Esophagus muscularis mucosa (tissue), 4 donors: ENCODE results near the gene CTAG1A. TPM values are rescaled to one million over a fixed set of nuclear protein-coding genes. Genes with fewer than 3 reads are reported as not detected.
A peak's percentile ranks its signal among the peaks of the same experiment; 100 is the strongest.
"Not testable (repeated sequence)": the region's sequence is repeated elsewhere in the genome, so short reads cannot be mapped to it uniquely, and the experiment has no call there.

ENCODE experiments used
- DNase-seq: peaks from one replicate; pipeline ENCODE4 v3.0.0-alpha.2; 2017; ENCODE audit errors: extremely low spot score
- H3K27ac ChIP-seq, 4 donors: fragments of 200-600 bp; sonication (generic); replicated peaks in 1 of 4; 1 replicate in 3 of 4; 2 replicates in 1 of 4; pipeline ENCODE4 v1.5.1; 2016 to 2019; ENCODE audit warnings: mild to moderate bottlenecking in 1 of 4
- H3K27me3 ChIP-seq, 4 donors: fragments of 200-600 bp; sonication (generic); one replicate each; pipeline versions ENCODE4 v1.5.1 to v1.6.0; 2016 to 2019
- H3K36me3 ChIP-seq, 4 donors: fragments of 200-600 bp; sonication (generic); one replicate each; pipeline ENCODE4 v1.5.1; 2016 to 2019
- H3K4me1 ChIP-seq, 4 donors: fragments of 200-600 bp; sonication (generic); one replicate each; pipeline ENCODE4 v1.5.1; 2016 to 2019
- H3K4me3 ChIP-seq, 4 donors: fragments of 200-600 bp; sonication (generic); 1 replicate in 2 of 4; 2 replicates in 2 of 4; pipeline ENCODE4 v1.5.1; 2016 to 2019; ENCODE audit warnings: mild to moderate bottlenecking in 4 of 4, moderate library complexity in 1 of 4
- H3K9me3 ChIP-seq, 4 donors: fragments of 200-600 bp; sonication (generic); 1 replicate in 3 of 4; 2 replicates in 1 of 4; pipeline ENCODE4 v1.5.1; 2016 to 2019
- CTCF ChIP-seq, 3 experiments: fragments of 200-600 bp in 2 of 3; fragments of 450-650 bp in 1 of 3; sonication (generic) in 2 of 3; IDR thresholded peaks; one replicate each; pipeline ENCODE4 v1.5.1; 2017 to 2019; ENCODE audit warnings: antibody characterized with exemption in 3 of 3, mild to moderate bottlenecking in 2 of 3, moderate library complexity in 1 of 3
- EP300 ChIP-seq: sonication (generic); formaldehyde crosslinking; IDR thresholded peaks from one replicate; pipeline ENCODE4 v1.6.1; 2017; ENCODE audit warnings: antibody characterized with exemption
- POLR2A ChIP-seq: fragments of 450-650 bp; IDR thresholded peaks from one replicate; pipeline ENCODE4 v1.6.1; 2017; ENCODE audit warnings: antibody characterized with exemption, moderate library complexity, mild to moderate bottlenecking, low read depth
- POLR2AphosphoS5 ChIP-seq, 2 donors: sonication (generic); formaldehyde crosslinking; IDR thresholded peaks; one replicate each; pipeline ENCODE4 v1.6.1; 2017; ENCODE audit warnings: antibody characterized with exemption in 2 of 2
- WGBS: methylation state at CpG from one replicate; pipeline ENCODE4 v1.1.5; 2018; 5-methylcytosine and 5-hydroxymethylcytosine counted together
- intact Hi-C: fragments of 100-400 bp; cut with DNase I; formaldehyde crosslinking; loops from one replicate; pipeline ENCODE4 v1.15.1; 2023
- total RNA-seq, 4 donors: library from RNA; depleted of rRNA; stranded (reverse); fragments of >200 nt; gene quantifications; one replicate each; pipeline versions ENCODE4 v1.1.0 to v1.2.1, GENCODE V29; 2016

The CTAG1A gene
- total RNA-seq, 4 donors from 2014 or later: not detected

DNA sequence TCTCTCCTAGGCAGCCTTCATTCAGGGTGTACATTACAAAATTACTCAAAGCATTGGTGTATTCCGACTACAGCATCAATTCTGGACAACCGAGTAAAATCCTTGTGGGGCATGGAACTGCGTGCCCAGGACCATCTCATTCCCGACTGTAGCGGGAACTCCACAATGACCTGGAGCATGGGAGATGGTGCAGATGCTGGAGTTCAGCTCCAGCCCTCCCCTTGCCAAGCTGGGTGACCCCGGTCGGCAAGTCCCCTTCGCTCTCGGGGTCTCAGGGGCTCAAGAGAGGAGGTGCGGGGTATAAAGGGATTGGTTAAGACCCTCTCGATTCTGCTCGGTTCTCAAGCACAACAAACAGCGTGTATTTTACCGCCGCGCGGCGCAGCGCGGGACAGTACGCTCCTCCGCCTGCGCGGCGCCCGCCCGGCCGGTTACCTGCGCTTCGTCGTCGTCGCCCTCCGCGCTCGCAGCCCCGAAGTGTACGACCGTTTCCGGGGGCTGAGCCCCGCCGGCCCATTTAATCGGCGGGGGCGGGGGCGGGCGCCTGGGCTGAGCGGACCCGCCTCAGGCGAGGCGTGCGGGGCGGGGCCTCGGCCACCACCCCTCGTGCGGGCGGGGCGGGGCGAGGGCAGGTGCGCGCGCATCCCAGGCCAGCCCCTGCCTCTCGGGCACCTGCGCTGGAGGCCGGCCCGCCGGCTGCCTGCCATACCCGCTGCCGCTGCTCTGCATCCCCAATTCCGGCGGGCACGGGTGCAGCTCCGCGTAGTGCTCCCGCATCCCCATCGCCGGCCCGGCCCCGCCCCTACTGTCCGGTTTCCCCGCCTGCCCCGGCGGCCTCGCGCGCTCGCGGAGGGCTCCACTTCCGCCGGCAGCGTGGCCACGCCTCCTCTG is 38.3 kb upstream of the CTAG1A start, which contains the start of gene G6PD:
Gene G6PD (minus strand): TSS at position 493 of the 891 bp plus-strand sequence. CDS start 691 bp downstream, outside the sequence.
- no peak for TF ChIP-seq POLR2AphosphoS5 (IDR thresholded peaks at IDR 0.05)
- TF ChIP-seq CTCF (IDR thresholded peaks at IDR 0.05): peak in 1 of 3 experiments; percentile 17
- Histone ChIP-seq H3K9me3 (peaks cover 0 to 4% (median 0%) of the 10 kb centered on the region in 4 donors), H3K4me1 (peaks cover 21 to 55% (median 51%) of the 10 kb centered on the region in 4 donors), H3K36me3 (peaks cover 0 to 7% (median 2%) of the 10 kb centered on the region in 4 donors), H3K4me3 (peak within 1 kb of the TSS; percentile 66 to 85 (median 67)), H3K27me3 (no peaks in the 10 kb centered on the region), H3K27ac (peak within 1 kb of the TSS; percentile 86 to 91 (median 88))
- WGBS: 50% methylated on average over 26 of the region's 92 CpGs
- intact Hi-C loops: no loop called here
- no peak for DNase-seq

DNA sequence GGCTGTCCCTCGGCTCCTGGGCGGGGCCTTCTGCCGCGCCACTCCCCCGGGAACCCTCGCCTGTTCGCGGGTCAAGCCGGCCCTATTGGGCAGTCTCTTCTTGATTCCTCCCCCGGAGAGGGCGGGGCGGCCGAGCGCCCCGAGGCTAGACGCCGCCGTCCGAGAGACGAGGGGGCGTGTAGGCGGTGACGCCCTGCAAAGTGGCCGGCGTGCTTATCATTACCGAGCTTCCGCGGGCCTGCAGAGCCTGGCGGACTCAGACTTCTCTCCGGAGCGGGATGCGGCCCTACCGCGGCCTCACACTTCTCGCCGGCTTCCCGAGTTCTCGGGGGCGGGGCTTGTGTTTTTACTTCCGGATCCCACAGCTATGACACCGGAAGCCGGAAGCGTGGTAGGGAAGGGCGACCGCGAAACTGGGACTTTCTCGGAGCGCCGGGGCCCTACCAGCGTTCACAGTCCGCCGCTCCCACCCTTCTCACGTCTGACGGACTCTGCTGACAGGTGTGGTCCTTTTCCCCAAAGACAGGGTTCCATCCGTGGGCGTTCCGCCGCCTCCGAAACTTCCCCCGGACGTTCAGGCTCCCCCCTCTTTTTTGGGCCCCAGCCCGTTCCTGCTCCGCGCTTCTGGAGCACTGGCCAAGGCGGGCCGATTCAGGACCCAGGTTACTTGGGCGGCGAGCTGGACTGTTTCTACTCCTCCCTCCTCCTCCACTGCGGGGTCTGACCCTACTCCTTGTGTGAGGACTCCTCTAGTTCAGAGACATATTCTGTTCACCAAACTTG is 37.5 kb upstream of the CTAG1A start, which contains the start of gene IKBKG:
Gene IKBKG (plus strand): TSS at position 376 of the 783 bp plus-strand sequence. CDS start 4,383 bp downstream, outside the sequence.
- Histone ChIP-seq H3K4me1 (peaks cover 13 to 47% (median 43%) of the 10 kb centered on the region in 4 donors), H3K27me3 (no peaks in the 10 kb centered on the region), H3K9me3 (peaks cover 0 to 4% (median 0%) of the 10 kb centered on the region in 4 donors), H3K4me3 (peak within 1 kb of the TSS; percentile 66 to 85 (median 67)), H3K36me3 (peaks cover 0 to 7% (median 4%) of the 10 kb centered on the region in 4 donors), H3K27ac (peak within 1 kb of the TSS; percentile 86 to 91 (median 88))
- WGBS: 53% methylated on average over 45 of the region's 69 CpGs
- TF ChIP-seq CTCF (IDR thresholded peaks at IDR 0.05) (no peak), POLR2A (no peak), POLR2AphosphoS5 (IDR thresholded peaks at IDR 0.05) (peak; percentile 38 to 73), EP300 (no peak)
- intact Hi-C loops: no loop called here
- peak; percentile 94 for DNase-seq

DNA sequence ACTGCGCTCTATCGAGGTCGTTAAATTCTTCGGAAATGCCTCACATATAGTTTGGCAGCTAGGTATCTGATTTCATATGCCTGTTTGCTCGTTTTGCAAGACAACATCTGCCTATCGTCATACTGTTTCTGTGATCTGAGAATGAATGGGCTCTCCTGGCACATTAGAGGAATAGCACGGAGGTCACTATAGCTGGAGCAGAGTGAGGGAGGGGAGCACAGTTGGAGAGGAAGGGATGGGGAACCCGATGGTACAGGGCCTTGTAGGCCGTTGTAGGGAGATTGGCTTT is 37.0 kb upstream of the CTAG1A start:
- Histone ChIP-seq H3K9me3 (peaks cover 0 to 4% (median 0%) of the 10 kb centered on the region in 4 donors), H3K27ac (peak overlapping the region; percentile 86 to 91 (median 88)), H3K36me3 (peaks cover 0 to 12% (median 5%) of the 10 kb centered on the region in 4 donors), H3K4me3 (peak overlapping the region; percentile 66 to 85 (median 67)), H3K4me1 (peaks cover 10 to 41% (median 38%) of the 10 kb centered on the region in 4 donors), H3K27me3 (no peaks in the 10 kb centered on the region)
- no peak for DNase-seq
- no peak for TF ChIP-seq POLR2AphosphoS5 (IDR thresholded peaks at IDR 0.05)
- intact Hi-C loops: no loop called here
- WGBS: 60% methylated on average over 9 of the region's 9 CpGs

DNA sequence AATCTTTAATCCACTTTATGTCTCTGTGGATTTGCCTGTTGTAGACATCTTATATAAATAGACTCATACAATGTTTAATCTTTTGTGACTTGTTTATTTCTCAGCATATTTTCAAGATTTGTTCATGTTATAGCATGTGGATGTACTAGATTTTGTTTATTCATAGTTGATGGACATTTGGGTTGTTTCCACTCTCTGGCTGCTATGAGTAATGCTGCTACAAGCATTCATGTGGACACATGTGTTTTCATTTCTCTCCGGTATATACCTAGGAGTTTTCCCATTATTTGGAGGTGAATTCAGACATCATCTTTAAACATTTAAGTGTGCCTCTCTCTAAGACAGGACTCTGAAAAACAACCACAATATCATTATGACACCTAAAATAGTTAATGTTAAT is 35.2 kb upstream of the CTAG1A start:
- intact Hi-C loops: no loop called here
- TF ChIP-seq POLR2AphosphoS5 (IDR thresholded peaks at IDR 0.05) (no peak), EP300 (no peak), CTCF (IDR thresholded peaks at IDR 0.05) (no peak), POLR2A (no peak)
- DNase-seq: no peak
- peaks cover 0 to 23% (median 13%) of the 10 kb centered on the region in 4 donors for H3K36me3 ChIP-seq
- H3K4me1 ChIP-seq: peaks cover 10 to 41% (median 35%) of the 10 kb centered on the region in 4 donors
- peaks cover 0 to 4% (median 0%) of the 10 kb centered on the region in 4 donors for H3K9me3 ChIP-seq
- H3K4me3 ChIP-seq: no peak overlapping the region
- no peaks in the 10 kb centered on the region for H3K27me3 ChIP-seq
- WGBS: 70% methylated on average over 1 of the region's 1 CpG
- H3K27ac ChIP-seq: no peak overlapping the region

GRCh38 chrX:154552112-154552806 is 32.7 kb upstream of the CTAG1A start:
- H3K4me3 ChIP-seq, H3K9me3 ChIP-seq, intact Hi-C loops, DNase-seq, H3K27me3 ChIP-seq, H3K27ac ChIP-seq: not testable (repeated sequence)
- H3K36me3 ChIP-seq: peaks cover 0 to 28% (median 19%) of the 10 kb centered on the region in 4 donors
- H3K4me1 ChIP-seq: peaks cover 6 to 27% (median 23%) of the 10 kb centered on the region in 4 donors
- 76% methylated on average over 8 of the region's 18 CpGs for WGBS

DNA sequence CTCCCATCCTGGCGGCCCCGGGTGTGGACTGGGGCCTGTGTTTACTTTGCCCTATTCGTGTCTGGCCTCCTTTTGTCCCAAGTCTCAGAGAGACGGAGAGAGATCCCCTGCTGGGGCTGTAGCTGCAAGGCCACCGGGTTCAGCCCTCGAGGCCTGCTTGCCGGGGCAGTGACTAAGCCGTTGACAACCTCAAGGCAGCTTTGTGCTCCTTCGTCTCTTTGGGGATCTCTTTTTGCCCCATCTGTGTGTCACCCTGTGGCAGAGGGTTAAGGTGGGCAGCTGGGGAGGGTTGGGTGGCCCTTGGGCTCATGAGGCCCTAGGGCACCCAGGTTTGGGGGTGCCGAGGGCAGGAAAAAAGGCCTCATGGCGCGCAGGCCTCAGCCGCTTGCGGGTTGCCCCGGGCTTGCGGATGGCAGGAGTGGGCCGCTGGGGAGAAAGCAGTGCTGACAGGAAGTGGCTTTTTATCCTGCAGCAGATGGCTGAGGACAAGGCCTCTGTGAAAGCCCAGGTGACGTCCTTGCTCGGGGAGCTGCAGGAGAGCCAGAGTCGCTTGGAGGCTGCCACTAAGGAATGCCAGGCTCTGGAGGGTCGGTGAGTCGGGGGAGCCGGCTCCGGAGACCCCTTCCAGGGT is 26.8 kb upstream of the CTAG1A start:
- peaks cover 0 to 22% (median 15%) of the 10 kb centered on the region in 4 donors for H3K36me3 ChIP-seq
- H3K27ac ChIP-seq, H3K9me3 ChIP-seq, H3K4me3 ChIP-seq, H3K4me1 ChIP-seq, intact Hi-C loops, DNase-seq, H3K27me3 ChIP-seq: not testable (repeated sequence)
- WGBS: no CpG with 5 or more reads among the region's 24 CpGs

DNA sequence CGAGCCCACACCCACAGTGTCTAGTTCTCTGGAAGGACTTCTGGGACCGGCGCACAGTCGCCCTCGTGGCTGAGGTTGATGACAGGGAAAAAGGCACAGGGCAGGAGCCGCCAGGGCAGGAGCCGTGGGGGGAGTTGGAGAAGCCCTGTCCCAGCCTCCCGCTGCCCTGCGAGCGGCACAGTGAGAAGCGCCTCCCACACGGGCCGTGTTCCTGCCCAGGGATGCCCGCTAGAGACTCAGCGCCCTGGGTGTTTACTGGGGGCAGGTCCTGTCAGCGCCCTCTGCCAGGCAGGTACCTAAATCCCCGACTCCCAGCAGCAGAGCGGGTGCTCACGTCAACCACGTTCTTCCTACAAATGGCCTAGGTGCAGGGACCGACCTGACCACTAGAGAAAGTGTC is 26.0 kb upstream of the CTAG1A start:
- peaks cover 0 to 14% (median 8%) of the 10 kb centered on the region in 4 donors for H3K36me3 ChIP-seq
- H3K27me3 ChIP-seq, intact Hi-C loops, H3K27ac ChIP-seq, H3K9me3 ChIP-seq, H3K4me3 ChIP-seq, DNase-seq, H3K4me1 ChIP-seq: not testable (repeated sequence)
- 93% methylated on average over 10 of the region's 21 CpGs for WGBS
